Right lobe of liver (tissue), 6 donors: ENCODE data around the gene CSNK1D. TPM values are rescaled to one million over a fixed set of nuclear protein-coding genes. Genes with fewer than 3 reads are reported as not detected.

Experiments used
- ATAC-seq, 4 donors: fragments of 200-7000 bp; cut with Tn5 transposase; one replicate each; pipeline ENCODE4 v1.9.1; 2020; ENCODE audit warnings: mild to moderate bottlenecking in 4 of 4, moderate library complexity in 4 of 4
- DNase-seq, 3 donors: peaks; one replicate each; pipeline ENCODE4 v3.0.0-alpha.2; 2020
- H3K27ac ChIP-seq, 3 donors: fragments of 200-600 bp; one replicate each; pipeline ENCODE4 v1.8.0; 2022
- H3K27me3 ChIP-seq, 2 donors: fragments of 200-600 bp; one replicate each; pipeline ENCODE4 v1.8.0; 2022
- H3K36me3 ChIP-seq, 4 donors: fragments of 200-600 bp; sonication (generic) in 1 of 4; one replicate each; pipeline versions ENCODE4 v1.5.1 to v1.8.0; 2017 to 2022; ENCODE audit warnings: control low read depth in 1 of 4
- H3K4me1 ChIP-seq, 4 donors: fragments of 200-600 bp; sonication (generic) in 1 of 4; one replicate each; pipeline versions ENCODE4 v1.5.1 to v1.8.0; 2017 to 2022; ENCODE audit warnings: control low read depth in 1 of 4
- H3K4me3 ChIP-seq, 3 donors: fragments of 200-600 bp; one replicate each; pipeline ENCODE4 v1.8.0; 2022
- H3K9me3 ChIP-seq, 4 donors: fragments of 200-600 bp; sonication (generic) in 1 of 4; one replicate each; pipeline versions ENCODE4 v1.5.1 to v1.8.0; 2017 to 2022; ENCODE audit warnings: control low read depth in 1 of 4
- CTCF ChIP-seq, 4 donors: fragments of 200-600 bp in 3 of 4; fragments of 450-650 bp in 1 of 4; IDR thresholded peaks; one replicate each; pipeline versions ENCODE4 v1.5.1 to v1.8.0; 2016 to 2022; ENCODE audit warnings: antibody characterized with exemption in 4 of 4, mild to moderate bottlenecking in 2 of 4
- POLR2A ChIP-seq: fragments of 450-650 bp; IDR thresholded peaks from one replicate; pipeline ENCODE4 v1.6.1; 2017; ENCODE audit warnings: antibody characterized with exemption, mild to moderate bottlenecking
- WGBS: methylation state at CpG from one replicate; pipeline ENCODE4 v1.1.6; 2018; ENCODE audit warnings: low coverage, low lambda C conversion rate; ENCODE audit not compliant: insufficient coverage; ENCODE audit errors: missing lambda C conversion rate; 5-methylcytosine and 5-hydroxymethylcytosine counted together
- intact Hi-C, 2 donors: fragments of 100-400 bp; cut with DNase I; formaldehyde crosslinking; loops; one replicate each; pipeline versions ENCODE4 v1.11.2 to v1.14.1; 2022
- total RNA-seq, 6 experiments: library from RNA; depleted of rRNA in 2 of 6; stranded (reverse); fragments of >200 nt in 2 of 6; fragmentation: NEBNext Ultra II Directional in 3 of 6; extraction: Animal tissue kit (Norgen Biotek cat#: 25700) in 3 of 6; gene quantifications; one replicate each; pipeline versions ENCODE4 v1.1.0 to v1.2.4, GENCODE V29; 2016 to 2023
- donor health status: DM: no; HTN: yes; CAD: no.
- donor health status: DM: no; HTN: no; CAD: no.
- donor health status: DM: no; HTN: no; CAD: no.
- donor health status: DM: no; HTN: yes; CAD: no.
- donor health status: DM: no; HTN: yes; CAD: no.

The CSNK1D gene
- total RNA-seq, 6 experiments from 2014 or later: 32.7 to 73.0 (median 45.9) TPM

GRCh38 chr17:82200135-82200534 is 73.4 kb downstream of the CSNK1D start:
- WGBS: 97% methylated on average over 5 of the region's 17 CpGs
- DNase-seq: no peak
- intact Hi-C loops: no loop called here
- Histone ChIP-seq H3K27ac (no peak overlapping the region), H3K4me3 (no peak overlapping the region), H3K36me3 (no peaks in the 10 kb centered on the region), H3K9me3 (no peaks in the 10 kb centered on the region), H3K27me3 (no peaks in the 10 kb centered on the region), H3K4me1 (no peaks in the 10 kb centered on the region)
- TF ChIP-seq CTCF (IDR thresholded peaks at IDR 0.05): no peak
- no peak for TF ChIP-seq POLR2A
- no peak for ATAC-seq

- ATAC-seq (no peak), DNase-seq (no peak)
- intact Hi-C loops: loop anchor here in 1 of 2 donors (10.0 kb wide), 1 partner anchor 255 kb away; the partner anchor contains the start of gene MYADML2
- TF ChIP-seq CTCF (IDR thresholded peaks at IDR 0.05) (no peak), POLR2A (no peak)
- Histone ChIP-seq H3K9me3 (no peaks in the 10 kb centered on the region), H3K4me3 (no peak overlapping the region), H3K27me3 (no peaks in the 10 kb centered on the region), H3K27ac (no peak overlapping the region), H3K4me1 (no peaks in the 10 kb centered on the region), H3K36me3 (no peaks in the 10 kb centered on the region)
- WGBS: 94% methylated on average over 3 of the region's 12 CpGs
These were observed 74.0 kb downstream of the CSNK1D start for GRCh38 chr17:82199496-82199895.

DNA sequence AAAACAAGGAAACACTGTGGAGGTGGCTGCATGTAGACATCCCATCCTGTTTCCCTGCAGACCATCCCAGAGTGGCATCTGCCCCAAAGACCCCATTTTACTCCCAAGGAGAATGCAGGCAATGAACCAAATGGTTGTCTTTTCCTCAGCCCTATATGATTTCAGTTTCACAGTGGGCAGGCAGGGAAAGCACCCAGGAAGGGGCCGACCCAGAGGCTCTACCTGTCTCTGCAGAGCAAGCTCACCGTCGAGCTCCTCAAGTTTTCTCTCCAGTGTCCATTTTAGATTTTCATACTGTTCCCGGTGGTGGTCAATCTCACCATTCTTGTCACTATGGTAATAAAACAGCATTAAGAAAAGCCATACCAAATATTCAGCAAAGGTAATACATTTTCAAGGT is 75.4 kb downstream of the CSNK1D start:
- H3K27ac ChIP-seq: no peak overlapping the region
- WGBS: 76% methylated on average over 4 of the region's 4 CpGs
- no peaks in the 10 kb centered on the region for H3K4me1 ChIP-seq
- H3K27me3 ChIP-seq: no peaks in the 10 kb centered on the region
- H3K9me3 ChIP-seq: no peaks in the 10 kb centered on the region
- no peaks in the 10 kb centered on the region for H3K36me3 ChIP-seq
- ATAC-seq (no peak), DNase-seq (no peak)
- no peak overlapping the region for H3K4me3 ChIP-seq
- intact Hi-C loops: loop anchor here in 1 of 2 donors (10.0 kb wide), 1 partner anchor 253 kb away; the partner anchor contains the start of gene MYADML2
- TF ChIP-seq POLR2A: no peak
- no peak for TF ChIP-seq CTCF (IDR thresholded peaks at IDR 0.05)

GRCh38 chr17:82195675-82196672 is 77.5 kb downstream of the CSNK1D start:
- no peaks in the 10 kb centered on the region for H3K36me3 ChIP-seq
- H3K27ac ChIP-seq: no peak overlapping the region
- DNase-seq (no peak), ATAC-seq (no peak)
- no peak overlapping the region for H3K4me3 ChIP-seq
- WGBS: 75% methylated on average over 16 of the region's 25 CpGs
- intact Hi-C loops: loop anchor here in 1 of 2 donors (10.0 kb wide), 1 partner anchor 251 kb away; the partner anchor contains the start of gene MYADML2
- H3K9me3 ChIP-seq: no peaks in the 10 kb centered on the region
- H3K27me3 ChIP-seq: no peaks in the 10 kb centered on the region
- TF ChIP-seq POLR2A: no peak
- no peak for TF ChIP-seq CTCF (IDR thresholded peaks at IDR 0.05)
- no peaks in the 10 kb centered on the region for H3K4me1 ChIP-seq
